ENCODE measurements around the gene SLC13A3. TPM values are rescaled to one million over a fixed set of nuclear protein-coding genes. Genes with fewer than 3 reads are reported as not detected.

Gene SLC13A3
- total RNA-seq, 2 experiments from 2014 or later: not detected

DNA sequence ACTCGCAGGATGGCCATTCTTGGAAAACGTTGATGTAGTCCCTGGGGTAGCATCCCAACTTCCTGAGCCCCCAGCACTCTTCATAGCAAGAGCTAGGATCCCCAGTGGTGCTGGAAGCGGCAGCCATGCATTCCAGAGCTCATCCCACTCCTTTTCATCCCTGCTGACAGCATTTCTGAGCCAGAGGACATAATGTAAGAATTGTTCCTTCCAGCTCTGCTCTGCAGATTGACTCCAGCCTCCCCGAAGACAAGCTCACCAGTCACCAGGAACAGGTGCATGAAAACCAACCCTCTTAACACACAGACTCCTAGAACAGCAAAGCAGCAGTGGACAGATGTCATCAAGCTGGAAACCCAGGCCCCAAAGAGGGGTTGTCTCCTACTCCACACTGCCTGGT is 3.8 kb downstream of the SLC13A3 start:
- H3K4me3 Mint-ChIP-seq: no peak overlapping the region
- H3K27me3 Mint-ChIP-seq: peaks cover 31% of the 10 kb centered on the region
- DNase-seq: no peak
- H3K36me3 Mint-ChIP-seq (ENCODE audit: low read depth): no peaks in the 10 kb centered on the region
- ATAC-seq: no peak
- H3K4me1 Mint-ChIP-seq (ENCODE audit: low read depth): no peaks in the 10 kb centered on the region
- intact Hi-C loops (cut with micrococcal nuclease): no loop called here
- ChIA-PET CTCF (interaction anchor here (1.2 kb wide), 1 partner anchor 33 kb away, joined by 3 read pairs; no protein-coding TSS in a partner anchor), POLR2A (interaction anchor here (1.0 kb wide), 1 partner anchor 25 kb away, joined by 4 read pairs; no protein-coding TSS in a partner anchor)
- H3K27ac Mint-ChIP-seq: no peak overlapping the region
- no peaks in the 10 kb centered on the region for H3K9me3 Mint-ChIP-seq
- TF ChIP-seq, protein P1, sequence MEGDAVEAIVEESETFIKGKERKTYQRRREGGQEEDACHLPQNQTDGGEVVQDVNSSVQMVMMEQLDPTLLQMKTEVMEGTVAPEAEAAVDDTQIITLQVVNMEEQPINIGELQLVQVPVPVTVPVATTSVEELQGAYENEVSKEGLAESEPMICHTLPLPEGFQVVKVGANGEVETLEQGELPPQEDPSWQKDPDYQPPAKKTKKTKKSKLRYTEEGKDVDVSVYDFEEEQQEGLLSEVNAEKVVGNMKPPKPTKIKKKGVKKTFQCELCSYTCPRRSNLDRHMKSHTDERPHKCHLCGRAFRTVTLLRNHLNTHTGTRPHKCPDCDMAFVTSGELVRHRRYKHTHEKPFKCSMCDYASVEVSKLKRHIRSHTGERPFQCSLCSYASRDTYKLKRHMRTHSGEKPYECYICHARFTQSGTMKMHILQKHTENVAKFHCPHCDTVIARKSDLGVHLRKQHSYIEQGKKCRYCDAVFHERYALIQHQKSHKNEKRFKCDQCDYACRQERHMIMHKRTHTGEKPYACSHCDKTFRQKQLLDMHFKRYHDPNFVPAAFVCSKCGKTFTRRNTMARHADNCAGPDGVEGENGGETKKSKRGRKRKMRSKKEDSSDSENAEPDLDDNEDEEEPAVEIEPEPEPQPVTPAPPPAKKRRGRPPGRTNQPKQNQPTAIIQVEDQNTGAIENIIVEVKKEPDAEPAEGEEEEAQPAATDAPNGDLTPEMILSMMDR (IDR thresholded peaks at IDR 0.05): no peak

DNA sequence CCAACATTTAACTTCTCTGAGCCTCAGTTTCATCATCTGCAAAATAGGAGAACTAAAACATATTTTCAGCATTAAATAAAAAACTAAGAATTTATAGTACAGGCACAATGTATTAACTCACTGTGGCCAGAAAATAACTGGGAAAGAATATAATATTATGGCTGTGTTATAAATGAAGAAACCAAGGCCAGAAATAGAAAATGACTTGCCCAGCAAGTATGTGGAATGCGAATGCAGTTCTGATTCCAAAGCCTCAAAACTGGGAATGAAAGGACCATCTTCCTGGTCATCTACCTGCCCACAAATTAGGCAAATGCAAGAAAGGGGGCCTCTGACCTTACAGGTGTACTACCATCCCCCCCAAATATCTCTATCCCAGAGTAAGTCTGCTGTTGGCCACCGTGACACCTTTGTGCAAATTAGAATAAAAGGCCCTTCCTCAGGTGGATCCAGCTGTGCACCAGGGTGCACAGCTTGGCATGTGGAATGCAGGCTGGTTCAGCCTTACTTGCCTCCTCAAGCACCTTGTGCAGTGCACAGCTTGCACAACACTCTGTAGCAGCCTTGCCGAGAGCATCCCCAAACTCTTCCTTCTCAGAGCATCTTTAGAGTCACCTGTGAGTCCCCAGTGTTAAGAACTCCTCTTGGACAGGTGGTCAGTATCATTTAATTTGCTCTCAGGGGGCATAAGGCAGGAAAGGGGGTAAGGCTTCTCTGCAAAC is 4.4 kb downstream of the SLC13A3 start:
- intact Hi-C loops (cut with micrococcal nuclease): no loop called here
- Mint-ChIP-seq H3K4me1 (ENCODE audit: low read depth) (no peaks in the 10 kb centered on the region), H3K9me3 (no peaks in the 10 kb centered on the region), H3K27me3 (peaks cover 28% of the 10 kb centered on the region), H3K36me3 (ENCODE audit: low read depth) (no peaks in the 10 kb centered on the region), H3K4me3 (no peak overlapping the region), H3K27ac (no peak overlapping the region)
- ChIA-PET POLR2A (interaction anchor here (1.0 kb wide), 1 partner anchor 26 kb away, joined by 4 read pairs; no protein-coding TSS in a partner anchor), CTCF (no interaction called here)
- DNase-seq (no peak), ATAC-seq (no peak)
- TF ChIP-seq, protein P1 (IDR thresholded peaks at IDR 0.05): no peak

- H3K27me3 Mint-ChIP-seq: peaks cover 24% of the 10 kb centered on the region
- no peak overlapping the region for H3K4me3 Mint-ChIP-seq
- no peaks in the 10 kb centered on the region for H3K36me3 Mint-ChIP-seq (ENCODE audit: low read depth)
- no peak overlapping the region for H3K27ac Mint-ChIP-seq
- H3K4me1 Mint-ChIP-seq (ENCODE audit: low read depth): no peaks in the 10 kb centered on the region
- DNase-seq (no peak), ATAC-seq (no peak)
- ChIA-PET CTCF (no interaction called here), POLR2A (interaction anchor here (1.1 kb wide), 1 partner anchor 44 kb away, joined by 3 read pairs; the partner anchor contains the start of gene TP53RK)
- intact Hi-C loops (cut with micrococcal nuclease): no loop called here
- no peaks in the 10 kb centered on the region for H3K9me3 Mint-ChIP-seq
- TF ChIP-seq, protein P1 (IDR thresholded peaks at IDR 0.05): no peak
These were observed 5.1 kb downstream of the SLC13A3 start for GRCh38 chr20:46646122-46646521.

GRCh38 chr20:46644733-46645132 is 6.5 kb downstream of the SLC13A3 start:
- no peak for DNase-seq
- POLR2A ChIA-PET: interaction anchor here (0.5 kb wide), 1 partner anchor 24 kb away, joined by 3 read pairs; no protein-coding TSS in a partner anchor
- CTCF ChIA-PET: no interaction called here
- no peak overlapping the region for H3K27ac Mint-ChIP-seq
- no peak for ATAC-seq
- no peaks in the 10 kb centered on the region for H3K4me1 Mint-ChIP-seq (ENCODE audit: low read depth)
- no peak overlapping the region for H3K4me3 Mint-ChIP-seq
- no peaks in the 10 kb centered on the region for H3K36me3 Mint-ChIP-seq (ENCODE audit: low read depth)
- intact Hi-C loops (cut with micrococcal nuclease): no loop called here
- no peaks in the 10 kb centered on the region for H3K9me3 Mint-ChIP-seq
- TF ChIP-seq, protein P1 (IDR thresholded peaks at IDR 0.05): no peak
- peaks cover 12% of the 10 kb centered on the region for H3K27me3 Mint-ChIP-seq

GRCh38 chr20:46644160-46644559 is 7.1 kb downstream of the SLC13A3 start:
- H3K27me3 Mint-ChIP-seq: peaks cover 7% of the 10 kb centered on the region
- DNase-seq (no peak), ATAC-seq (no peak)
- no peaks in the 10 kb centered on the region for H3K9me3 Mint-ChIP-seq
- TF ChIP-seq, protein P1 (IDR thresholded peaks at IDR 0.05): no peak
- no peak overlapping the region for H3K27ac Mint-ChIP-seq
- H3K4me1 Mint-ChIP-seq (ENCODE audit: low read depth): no peaks in the 10 kb centered on the region
- H3K4me3 Mint-ChIP-seq: no peak overlapping the region
- no peaks in the 10 kb centered on the region for H3K36me3 Mint-ChIP-seq (ENCODE audit: low read depth)
- intact Hi-C loops (cut with micrococcal nuclease): no loop called here
- POLR2A ChIA-PET: interaction anchor here (0.5 kb wide), 1 partner anchor 23 kb away, joined by 3 read pairs; no protein-coding TSS in a partner anchor
- CTCF ChIA-PET: no interaction called here

Data from activated CD8-positive, alpha-beta T cell treated with anti-CD3 and anti-CD28 coated beads for 36 hours (primary cell).